Measurements from ENCODE around the gene NUP93. TPM values are rescaled to one million over a fixed set of nuclear protein-coding genes. Genes with fewer than 3 reads are reported as not detected.

The NUP93 gene
- total RNA-seq, 1 donor from 2014 or later: 60.2 TPM

- Histone ChIP-seq H3K36me3 (ENCODE audit: control insufficient read depth, insufficient read depth, low read length) (no peaks in the 10 kb centered on the region), H3K27me3 (ENCODE audit: control insufficient read depth, insufficient read depth, low read length) (no peaks in the 10 kb centered on the region), H3K4me3 (ENCODE audit: low read depth, low read length) (no peak overlapping the region)
- no peak for DNase-seq (ENCODE audit: low read depth)
- TF ChIP-seq CTCF (IDR thresholded peaks at IDR 0.05; ENCODE audit: insufficient read depth, low read length, poor library complexity, severe bottlenecking): no peak
These were observed 85.8 kb downstream of the NUP93 start for GRCh38 chr16:56815721-56816120.

- DNase-seq (ENCODE audit: low read depth): no peak
- TF ChIP-seq CTCF (IDR thresholded peaks at IDR 0.05; ENCODE audit: insufficient read depth, low read length, poor library complexity, severe bottlenecking): no peak
- Histone ChIP-seq H3K27me3 (ENCODE audit: control insufficient read depth, insufficient read depth, low read length) (no peaks in the 10 kb centered on the region), H3K36me3 (ENCODE audit: control insufficient read depth, insufficient read depth, low read length) (no peaks in the 10 kb centered on the region), H3K4me3 (ENCODE audit: low read depth, low read length) (no peak overlapping the region)
These were observed 87.1 kb downstream of the NUP93 start for GRCh38 chr16:56817056-56817455.

- TF ChIP-seq CTCF (IDR thresholded peaks at IDR 0.05; ENCODE audit: insufficient read depth, low read length, poor library complexity, severe bottlenecking): no peak
- H3K27me3 ChIP-seq (ENCODE audit: control insufficient read depth, insufficient read depth, low read length): no peaks in the 10 kb centered on the region
- DNase-seq (ENCODE audit: low read depth): no peak
- H3K36me3 ChIP-seq (ENCODE audit: control insufficient read depth, insufficient read depth, low read length): no peaks in the 10 kb centered on the region
- H3K4me3 ChIP-seq (ENCODE audit: low read depth, low read length): no peak overlapping the region
These were observed 88.0 kb downstream of the NUP93 start for GRCh38 chr16:56817938-56818337.

GRCh38 chr16:56823081-56823733 lies 93.3 kb downstream of the NUP93 start:
- no peak for DNase-seq (ENCODE audit: low read depth)
- Histone ChIP-seq H3K27me3 (ENCODE audit: control insufficient read depth, insufficient read depth, low read length) (no peaks in the 10 kb centered on the region), H3K36me3 (ENCODE audit: control insufficient read depth, insufficient read depth, low read length) (no peaks in the 10 kb centered on the region), H3K4me3 (ENCODE audit: low read depth, low read length) (no peak overlapping the region)
- TF ChIP-seq CTCF (IDR thresholded peaks at IDR 0.05; ENCODE audit: insufficient read depth, low read length, poor library complexity, severe bottlenecking): no peak

GRCh38 chr16:56824331-56824730 lies 94.4 kb downstream of the NUP93 start:
- no peak for TF ChIP-seq CTCF (IDR thresholded peaks at IDR 0.05; ENCODE audit: insufficient read depth, low read length, poor library complexity, severe bottlenecking)
- Histone ChIP-seq H3K4me3 (ENCODE audit: low read depth, low read length) (no peak overlapping the region), H3K36me3 (ENCODE audit: control insufficient read depth, insufficient read depth, low read length) (no peaks in the 10 kb centered on the region), H3K27me3 (ENCODE audit: control insufficient read depth, insufficient read depth, low read length) (no peaks in the 10 kb centered on the region)
- no peak for DNase-seq (ENCODE audit: low read depth)

GRCh38 chr16:56824804-56825203 lies 94.9 kb downstream of the NUP93 start:
- no peak for TF ChIP-seq CTCF (IDR thresholded peaks at IDR 0.05; ENCODE audit: insufficient read depth, low read length, poor library complexity, severe bottlenecking)
- H3K36me3 ChIP-seq (ENCODE audit: control insufficient read depth, insufficient read depth, low read length): no peaks in the 10 kb centered on the region
- DNase-seq (ENCODE audit: low read depth): no peak
- H3K4me3 ChIP-seq (ENCODE audit: low read depth, low read length): no peak overlapping the region
- no peaks in the 10 kb centered on the region for H3K27me3 ChIP-seq (ENCODE audit: control insufficient read depth, insufficient read depth, low read length)

Data from kidney epithelial cell (primary cell).